Thoracic aorta (tissue), 2 donors: ENCODE measurements around the gene BSND. TPM values are rescaled to one million over a fixed set of nuclear protein-coding genes. Genes with fewer than 3 reads are reported as not detected.

Experiments
- ATAC-seq: fragments of 150-250 bp; one replicate; pipeline ENCODE4 v1.8.0; 2017; ENCODE audit warnings: low read depth; ENCODE audit not compliant: insufficient number of reproducible peaks, low FRiP score
- DNase-seq: peaks from one replicate; pipeline ENCODE4 v3.0.0-alpha.2; 2020; ENCODE audit warnings: low spot score
- H3K27ac ChIP-seq, 2 donors: fragments of 200-600 bp; sonication (generic); 1 replicate in 1 of 2; 2 replicates in 1 of 2; pipeline ENCODE4 v1.5.1; 2016; ENCODE audit warnings: mild to moderate bottlenecking in 2 of 2, moderate library complexity in 2 of 2
- H3K27me3 ChIP-seq: fragments of 200-600 bp; sonication (generic); replicated peaks from 2 replicates; pipeline ENCODE4 v1.6.0; 2016; ENCODE audit warnings: mild to moderate bottlenecking; ENCODE audit not compliant: insufficient read depth
- H3K36me3 ChIP-seq: fragments of 200-600 bp; sonication (generic); one replicate; pipeline ENCODE4 v1.5.1; 2016
- H3K4me1 ChIP-seq, 2 donors: fragments of 200-600 bp; sonication (generic); 1 replicate in 1 of 2; 2 replicates in 1 of 2; pipeline versions ENCODE4 v1.5.1 to v1.6.0; 2016; ENCODE audit warnings: low read depth in 2 of 2, mild to moderate bottlenecking in 1 of 2; ENCODE audit not compliant: control insufficient read depth in 1 of 2
- H3K4me3 ChIP-seq: fragments of 200-600 bp; sonication (generic); 2 replicates; pipeline ENCODE4 v1.5.1; 2016; ENCODE audit warnings: mild to moderate bottlenecking
- H3K9me3 ChIP-seq: fragments of 200-600 bp; sonication (generic); 2 replicates; pipeline ENCODE4 v1.5.1; 2016
- total RNA-seq, 2 donors: library from RNA; depleted of rRNA; stranded (reverse); fragments of >200 nt; gene quantifications; one replicate each; pipeline versions ENCODE4 v1.1.0 to v1.2.3, GENCODE V29; 2016
- TF ChIP-seq, protein P1 (sequence below): fragments of 200-600 bp; sonication (generic); IDR thresholded peaks from one replicate; pipeline ENCODE4 v1.5.1; 2019; ENCODE audit warnings: antibody characterized with exemption

Gene BSND
- total RNA-seq, 2 donors from 2014 or later: not detected

GRCh38 chr1:55040083-55040932 is 41.6 kb downstream of the BSND start:
- Histone ChIP-seq H3K4me3 (peak overlapping the region; percentile 66), H3K27me3 (no peaks in the 10 kb centered on the region)
- ATAC-seq: no peak

DNA sequence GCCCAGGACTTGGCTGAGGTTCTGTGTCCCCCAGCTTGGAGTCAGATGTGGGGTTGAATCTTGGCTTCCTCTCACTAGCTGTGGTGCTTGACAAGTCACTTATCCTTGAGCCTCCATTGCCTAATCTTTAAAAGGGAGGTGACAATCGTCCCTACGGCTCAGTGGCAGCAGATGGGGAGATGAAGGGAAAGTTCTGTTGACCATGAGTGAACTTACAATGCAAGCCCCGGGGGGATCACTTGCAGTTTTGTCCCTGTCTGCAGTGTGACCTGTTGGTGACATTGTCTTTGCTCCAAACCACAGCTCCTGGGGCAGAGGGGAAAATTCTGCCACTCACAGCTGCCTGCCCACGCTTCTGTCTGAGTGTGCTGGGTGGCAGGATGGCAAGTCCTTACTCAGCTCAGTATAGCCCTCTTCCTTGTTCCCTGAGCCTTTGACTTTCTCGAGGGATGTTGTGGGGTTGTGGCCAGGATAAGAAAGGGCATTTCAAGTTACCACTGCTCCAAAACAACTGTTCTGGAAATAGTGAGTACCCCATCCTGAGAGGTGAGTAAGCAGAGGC is 42.3 kb downstream of the BSND start:
- H3K36me3 ChIP-seq: no peaks in the 10 kb centered on the region
- no peaks in the 10 kb centered on the region for H3K9me3 ChIP-seq
- ATAC-seq: no peak
- no peaks in the 10 kb centered on the region for H3K27me3 ChIP-seq
- peaks cover 0 to 16% of the 10 kb centered on the region in 2 donors for H3K4me1 ChIP-seq
- no peak overlapping the region for H3K27ac ChIP-seq
- DNase-seq: no peak
- H3K4me3 ChIP-seq: no peak overlapping the region
- TF ChIP-seq, protein P1, sequence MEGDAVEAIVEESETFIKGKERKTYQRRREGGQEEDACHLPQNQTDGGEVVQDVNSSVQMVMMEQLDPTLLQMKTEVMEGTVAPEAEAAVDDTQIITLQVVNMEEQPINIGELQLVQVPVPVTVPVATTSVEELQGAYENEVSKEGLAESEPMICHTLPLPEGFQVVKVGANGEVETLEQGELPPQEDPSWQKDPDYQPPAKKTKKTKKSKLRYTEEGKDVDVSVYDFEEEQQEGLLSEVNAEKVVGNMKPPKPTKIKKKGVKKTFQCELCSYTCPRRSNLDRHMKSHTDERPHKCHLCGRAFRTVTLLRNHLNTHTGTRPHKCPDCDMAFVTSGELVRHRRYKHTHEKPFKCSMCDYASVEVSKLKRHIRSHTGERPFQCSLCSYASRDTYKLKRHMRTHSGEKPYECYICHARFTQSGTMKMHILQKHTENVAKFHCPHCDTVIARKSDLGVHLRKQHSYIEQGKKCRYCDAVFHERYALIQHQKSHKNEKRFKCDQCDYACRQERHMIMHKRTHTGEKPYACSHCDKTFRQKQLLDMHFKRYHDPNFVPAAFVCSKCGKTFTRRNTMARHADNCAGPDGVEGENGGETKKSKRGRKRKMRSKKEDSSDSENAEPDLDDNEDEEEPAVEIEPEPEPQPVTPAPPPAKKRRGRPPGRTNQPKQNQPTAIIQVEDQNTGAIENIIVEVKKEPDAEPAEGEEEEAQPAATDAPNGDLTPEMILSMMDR: no peak

More at GRCh38 chr1:55040083-55040932, 41.6 kb downstream of the BSND start:
- DNase-seq: no peak
- Histone ChIP-seq H3K27ac (no peak overlapping the region), H3K9me3 (no peaks in the 10 kb centered on the region), H3K4me1 (peaks cover 0 to 16% of the 10 kb centered on the region in 2 donors), H3K36me3 (no peaks in the 10 kb centered on the region)
- TF ChIP-seq, protein P1: no peak

DNA sequence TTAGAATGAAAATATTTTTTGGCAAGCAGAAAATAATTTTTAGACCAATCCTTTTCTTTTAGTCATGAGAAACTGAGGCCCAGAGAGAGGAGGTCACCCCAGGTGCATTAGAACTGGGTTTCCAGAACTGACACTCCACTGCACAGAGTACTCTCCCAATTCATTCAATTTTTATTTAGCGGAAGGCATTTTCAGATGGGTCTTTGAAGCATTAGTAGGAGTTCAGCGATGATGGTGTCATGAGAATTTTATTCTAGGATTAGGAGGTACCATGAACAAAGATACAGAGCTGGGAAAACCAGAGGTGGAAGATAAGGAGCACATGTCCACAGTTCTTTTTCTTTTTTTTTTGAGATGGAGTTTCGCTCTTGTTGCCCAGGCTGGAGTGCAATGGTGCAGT is 42.9 kb downstream of the BSND start:
- Histone ChIP-seq H3K27ac (no peak overlapping the region), H3K36me3 (no peaks in the 10 kb centered on the region), H3K27me3 (no peaks in the 10 kb centered on the region), H3K9me3 (no peaks in the 10 kb centered on the region), H3K4me1 (peaks cover 0 to 16% of the 10 kb centered on the region in 2 donors), H3K4me3 (no peak overlapping the region)
- ATAC-seq: no peak
- TF ChIP-seq, protein P1: no peak
- DNase-seq: no peak

- DNase-seq (no peak), ATAC-seq (no peak)
- Histone ChIP-seq H3K27ac (no peak overlapping the region), H3K27me3 (no peaks in the 10 kb centered on the region), H3K9me3 (no peaks in the 10 kb centered on the region), H3K4me1 (peaks cover 0 to 16% of the 10 kb centered on the region in 2 donors), H3K36me3 (no peaks in the 10 kb centered on the region), H3K4me3 (no peak overlapping the region)
- TF ChIP-seq, protein P1: no peak
Observed at GRCh38 chr1:55043011-55043410, 44.3 kb downstream of the BSND start.

DNA sequence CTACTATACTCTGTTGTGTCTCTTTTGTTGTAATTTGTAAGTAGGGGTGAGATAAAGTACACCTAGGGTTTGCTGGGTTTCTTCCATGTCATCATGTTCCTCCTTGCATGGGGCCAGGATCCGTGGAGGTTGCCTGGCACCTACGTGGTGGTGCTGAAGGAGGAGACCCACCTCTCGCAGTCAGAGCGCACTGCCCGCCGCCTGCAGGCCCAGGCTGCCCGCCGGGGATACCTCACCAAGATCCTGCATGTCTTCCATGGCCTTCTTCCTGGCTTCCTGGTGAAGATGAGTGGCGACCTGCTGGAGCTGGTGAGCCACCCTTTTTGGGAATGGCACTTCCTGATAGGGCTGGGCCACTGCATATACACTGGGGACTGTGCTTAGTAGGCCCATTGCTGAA is 45.0 kb downstream of the BSND start:
- no peak for DNase-seq
- Histone ChIP-seq H3K36me3 (no peaks in the 10 kb centered on the region), H3K4me1 (peaks cover 0 to 16% of the 10 kb centered on the region in 2 donors), H3K4me3 (no peak overlapping the region), H3K27me3 (no peaks in the 10 kb centered on the region), H3K9me3 (no peaks in the 10 kb centered on the region), H3K27ac (no peak overlapping the region)
- ATAC-seq: no peak
- TF ChIP-seq, protein P1: no peak
